Natural killer cell treated with Interleukin-12 subunit alpha and Interleukin-12 subunit beta and Interleukin-15 and Interleukin-18, amount 100 ng/mL, for 72 hours (primary cell): ENCODE results near the gene INPP5D. TPM values are rescaled to one million over a fixed set of nuclear protein-coding genes. Genes with fewer than 3 reads are reported as not detected.

ENCODE experiments used
- ATAC-seq, 2 donors: fragments of 150-1000 bp; cut with Tn5 transposase in 1 of 2; sonication (Bioruptor Pico), chemical (Tn5 transposase) in 1 of 2; 2 replicates each; pipeline ENCODE4 v1.10.0; 2021
- DNase-seq: peaks from one replicate; pipeline ENCODE4 v3.0.0; 2022; ENCODE audit warnings: low spot score
- H3K27ac Mint-ChIP-seq, 2 donors: 1 replicate in 1 of 2; 2 replicates in 1 of 2; pipeline ENCODE4 v1.8.0; 2022; ENCODE audit warnings: mixed read lengths in 2 of 2, mild to moderate bottlenecking in 1 of 2, moderate library complexity in 1 of 2
- H3K27me3 Mint-ChIP-seq, 2 donors: 1 replicate in 1 of 2; 2 replicates in 1 of 2; pipeline ENCODE4 v1.8.0; 2022; ENCODE audit warnings: mixed read lengths in 2 of 2
- H3K36me3 Mint-ChIP-seq: one replicate; pipeline ENCODE4 v1.8.0; 2022; ENCODE audit warnings: mixed read lengths
- H3K4me1 Mint-ChIP-seq, 2 donors: 1 replicate in 1 of 2; 2 replicates in 1 of 2; pipeline ENCODE4 v1.8.0; 2022; ENCODE audit warnings: low read depth in 2 of 2, mixed read lengths in 2 of 2, mild to moderate bottlenecking in 1 of 2
- H3K4me3 Mint-ChIP-seq: one replicate; pipeline ENCODE4 v1.8.0; 2022; ENCODE audit warnings: mixed read lengths
- H3K9me3 Mint-ChIP-seq: 2 replicates; pipeline ENCODE4 v1.8.0; 2022; ENCODE audit warnings: mixed read lengths
- total RNA-seq, 2 donors: library from RNA; stranded (reverse); gene quantifications; one replicate each; pipeline ENCODE4 v1.2.3, GENCODE V29; 2022

Gene INPP5D
- total RNA-seq, 2 donors from 2014 or later, result 136 to 155 TPM

GRCh38 chr2:233234996-233235395, 174.9 kb downstream of the INPP5D start:
- no peak for ATAC-seq
- Mint-ChIP-seq H3K36me3 (no peaks in the 10 kb centered on the region), H3K4me3 (peak overlapping the region; percentile 71), H3K27me3 (no peaks in the 10 kb centered on the region), H3K9me3 (peaks cover 3% of the 10 kb centered on the region), H3K4me1 (peaks cover 45 to 79% of the 10 kb centered on the region in 2 donors), H3K27ac (peak overlapping the region; percentile 17 to 82)
- DNase-seq, result no peak

- no peak overlapping the region for H3K4me3 Mint-ChIP-seq
- H3K4me1 Mint-ChIP-seq, result peaks cover 44 to 75% of the 10 kb centered on the region in 2 donors
- no peaks in the 10 kb centered on the region for H3K36me3 Mint-ChIP-seq
Measured at GRCh38 chr2:233235977-233236376, 175.8 kb downstream of the INPP5D start.

DNA sequence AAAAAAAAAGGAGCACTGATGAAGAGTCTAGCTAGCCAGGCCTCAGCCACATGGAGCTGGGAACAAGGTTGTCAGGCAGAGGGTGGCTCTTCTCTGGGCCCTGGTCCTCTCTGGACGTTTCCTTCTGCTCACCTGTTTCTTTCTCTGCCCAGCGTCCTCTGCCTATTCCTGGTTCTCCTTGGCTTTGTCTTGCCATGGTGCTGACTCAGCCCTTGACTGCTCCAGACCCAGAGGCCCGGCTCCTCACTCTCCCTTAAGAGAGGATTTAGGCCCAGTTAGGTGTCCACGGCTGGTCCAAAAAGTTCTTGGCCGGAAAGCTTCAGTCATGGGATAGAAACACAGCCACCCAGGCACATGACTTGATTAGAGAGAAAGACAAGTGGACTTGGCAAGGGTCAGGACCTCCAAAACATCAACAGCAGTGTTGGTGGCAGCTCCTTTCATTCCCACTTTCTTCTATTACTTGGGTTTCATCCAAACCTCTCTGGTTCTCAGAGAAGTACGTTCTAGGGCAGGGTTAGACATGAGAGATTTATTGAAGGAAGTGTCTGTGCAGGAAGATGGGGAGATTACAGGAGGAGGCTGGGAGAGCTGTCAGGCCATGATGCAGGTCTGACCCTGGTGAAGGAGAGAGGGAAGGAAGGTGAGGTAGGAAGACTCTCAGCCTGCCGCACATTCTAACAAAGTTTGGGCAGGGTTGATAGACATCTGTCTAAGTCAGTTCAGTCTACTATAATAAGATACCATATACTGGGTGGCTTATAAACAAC, 176.9 kb downstream of the INPP5D start:
- Mint-ChIP-seq H3K4me3 (peak overlapping the region; percentile 1), H3K9me3 (peaks cover 3% of the 10 kb centered on the region), H3K36me3 (no peaks in the 10 kb centered on the region), H3K27ac (peak overlapping the region in 1 of 2 donors; percentile 9), H3K27me3 (no peaks in the 10 kb centered on the region), H3K4me1 (peaks cover 50 to 75% of the 10 kb centered on the region in 2 donors)
- DNase-seq (no peak), ATAC-seq (no peak)

More at GRCh38 chr2:233235977-233236376, 175.8 kb downstream of the INPP5D start:
- Mint-ChIP-seq H3K9me3 (peaks cover 3% of the 10 kb centered on the region), H3K27me3 (no peaks in the 10 kb centered on the region), H3K27ac (no peak overlapping the region)
- DNase-seq (no peak), ATAC-seq (no peak)

GRCh38 chr2:233240897-233241296, 180.8 kb downstream of the INPP5D start:
- peak overlapping the region; percentile 40 for H3K4me3 Mint-ChIP-seq

GRCh38 chr2:233241803-233242202, 181.7 kb downstream of the INPP5D start:
- Mint-ChIP-seq H3K4me1 (peaks cover 38 to 46% of the 10 kb centered on the region in 2 donors), H3K27me3 (no peaks in the 10 kb centered on the region), H3K9me3 (peaks cover 3% of the 10 kb centered on the region), H3K27ac (peak overlapping the region; percentile 62 to 76), H3K36me3 (no peaks in the 10 kb centered on the region), H3K4me3 (no peak overlapping the region)
- ATAC-seq, result peak in 1 of 2 donors; percentile 24
- DNase-seq, result no peak

More at GRCh38 chr2:233240897-233241296, 180.8 kb downstream of the INPP5D start:
- ATAC-seq, result peak in 1 of 2 donors; percentile 55
- DNase-seq, result no peak
- no peaks in the 10 kb centered on the region for H3K36me3 Mint-ChIP-seq
- peaks cover 3% of the 10 kb centered on the region for H3K9me3 Mint-ChIP-seq
- no peaks in the 10 kb centered on the region for H3K27me3 Mint-ChIP-seq
- peak overlapping the region; percentile 62 to 76 for H3K27ac Mint-ChIP-seq
- H3K4me1 Mint-ChIP-seq, result peaks cover 38 to 48% of the 10 kb centered on the region in 2 donors

- Mint-ChIP-seq H3K4me3 (no peak overlapping the region), H3K27ac (peak overlapping the region in 1 of 2 donors; percentile 62), H3K9me3 (peaks cover 3% of the 10 kb centered on the region), H3K4me1 (peaks cover 33 to 46% of the 10 kb centered on the region in 2 donors), H3K27me3 (no peaks in the 10 kb centered on the region), H3K36me3 (no peaks in the 10 kb centered on the region)
- DNase-seq (no peak), ATAC-seq (no peak)
Measured at GRCh38 chr2:233242231-233242927, 182.2 kb downstream of the INPP5D start.

- no peak overlapping the region for H3K4me3 Mint-ChIP-seq
- no peak for ATAC-seq
- peaks cover 3% of the 10 kb centered on the region for H3K9me3 Mint-ChIP-seq
- no peaks in the 10 kb centered on the region for H3K36me3 Mint-ChIP-seq
- no peak for DNase-seq
- H3K27ac Mint-ChIP-seq, result no peak overlapping the region
- peaks cover 32 to 45% of the 10 kb centered on the region in 2 donors for H3K4me1 Mint-ChIP-seq
- no peaks in the 10 kb centered on the region for H3K27me3 Mint-ChIP-seq
Measured at GRCh38 chr2:233243348-233243747, 183.2 kb downstream of the INPP5D start.

DNA sequence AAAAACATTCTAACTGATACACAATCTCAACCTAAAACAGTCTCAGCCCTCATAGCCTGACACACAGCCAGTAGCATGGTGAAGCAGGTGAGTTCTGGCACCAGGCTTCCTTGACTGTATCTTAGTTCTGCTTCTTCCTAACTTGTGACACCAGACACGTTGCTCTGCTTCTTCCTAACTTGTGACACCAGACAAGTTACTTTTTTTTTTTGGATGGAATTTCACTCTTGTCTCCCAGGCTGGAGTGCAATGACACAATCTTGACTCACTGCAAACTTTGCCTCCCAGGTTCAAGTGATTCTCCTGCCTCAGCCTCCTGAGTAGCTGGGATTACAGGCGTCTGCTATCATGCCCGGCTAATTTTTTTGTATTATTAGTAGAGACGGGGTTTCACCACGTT, 184.7 kb downstream of the INPP5D start:
- no peak for DNase-seq
- no peak for ATAC-seq
- H3K27me3 Mint-ChIP-seq, result no peaks in the 10 kb centered on the region
- H3K36me3 Mint-ChIP-seq, result no peaks in the 10 kb centered on the region
- no peaks in the 10 kb centered on the region for H3K9me3 Mint-ChIP-seq
- H3K27ac Mint-ChIP-seq, result peak overlapping the region in 1 of 2 donors; percentile 45
- peaks cover 25 to 40% of the 10 kb centered on the region in 2 donors for H3K4me1 Mint-ChIP-seq
- H3K4me3 Mint-ChIP-seq, result no peak overlapping the region

DNA sequence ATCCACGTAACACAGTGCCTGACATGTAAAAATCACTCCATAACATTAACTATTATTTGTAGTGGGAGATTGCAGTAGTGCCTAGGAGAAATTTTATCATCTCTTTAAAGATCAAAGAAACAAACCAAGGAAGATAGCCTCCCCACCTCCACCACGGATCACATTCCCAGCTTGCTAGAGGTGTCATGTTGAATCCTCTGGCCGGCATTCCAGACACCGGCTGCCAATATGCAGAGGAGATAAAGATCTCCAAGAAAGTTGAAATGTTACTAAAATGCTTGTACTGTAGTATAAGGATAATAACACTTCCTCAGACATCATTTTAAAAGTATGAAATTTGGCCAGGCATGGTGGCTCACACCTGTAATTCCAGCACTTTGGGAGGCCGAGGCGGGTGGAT, 185.3 kb downstream of the INPP5D start:
- H3K9me3 Mint-ChIP-seq, result no peaks in the 10 kb centered on the region
- no peak overlapping the region for H3K27ac Mint-ChIP-seq
- H3K36me3 Mint-ChIP-seq, result no peaks in the 10 kb centered on the region
- DNase-seq, result no peak
- H3K4me1 Mint-ChIP-seq, result peaks cover 27 to 42% of the 10 kb centered on the region in 2 donors
- H3K4me3 Mint-ChIP-seq, result no peak overlapping the region
- ATAC-seq, result no peak
- H3K27me3 Mint-ChIP-seq, result no peaks in the 10 kb centered on the region

GRCh38 chr2:233247116-233247515, 187.0 kb downstream of the INPP5D start:
- H3K27ac Mint-ChIP-seq, result peak overlapping the region; percentile 55 to 83
- peak overlapping the region; percentile 6 for H3K4me3 Mint-ChIP-seq
- no peaks in the 10 kb centered on the region for H3K27me3 Mint-ChIP-seq
- peaks cover 23 to 36% of the 10 kb centered on the region in 2 donors for H3K4me1 Mint-ChIP-seq
- no peak for DNase-seq
- no peaks in the 10 kb centered on the region for H3K9me3 Mint-ChIP-seq
- no peak for ATAC-seq
- H3K36me3 Mint-ChIP-seq, result no peaks in the 10 kb centered on the region

DNA sequence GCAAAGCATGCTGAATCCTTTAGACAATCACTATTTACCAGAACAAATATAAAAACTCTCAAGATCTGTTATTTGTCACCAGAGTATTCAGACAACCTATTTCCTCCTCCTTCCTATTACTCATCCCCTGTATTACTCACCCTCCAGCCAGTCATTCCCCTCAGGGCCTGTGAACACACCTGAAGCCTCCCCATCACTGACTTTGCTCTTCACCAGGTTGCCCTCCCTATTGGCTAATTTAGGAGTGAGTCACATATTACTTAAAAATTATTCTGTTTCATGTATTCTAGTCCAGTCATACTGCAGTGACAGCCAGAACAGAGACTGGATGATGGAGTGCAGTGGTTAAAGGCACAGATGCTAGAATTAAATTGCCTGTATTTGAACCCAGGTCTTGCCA, 187.6 kb downstream of the INPP5D start:
- Mint-ChIP-seq H3K4me3 (peak overlapping the region; percentile 6), H3K9me3 (no peaks in the 10 kb centered on the region), H3K4me1 (peaks cover 25 to 36% of the 10 kb centered on the region in 2 donors)

GRCh38 chr2:233248999-233249398, 188.9 kb downstream of the INPP5D start:
- Mint-ChIP-seq H3K4me1 (peaks cover 35 to 46% of the 10 kb centered on the region in 2 donors), H3K36me3 (no peaks in the 10 kb centered on the region), H3K9me3 (no peaks in the 10 kb centered on the region), H3K27me3 (no peaks in the 10 kb centered on the region), H3K4me3 (peak overlapping the region; percentile 13), H3K27ac (peak overlapping the region; percentile 7 to 39)
- ATAC-seq (no peak), DNase-seq (no peak)

More for the DNA sequence above, 187.6 kb downstream of the INPP5D start:
- H3K27ac Mint-ChIP-seq, result peak overlapping the region; percentile 55 to 83
- no peaks in the 10 kb centered on the region for H3K27me3 Mint-ChIP-seq
- ATAC-seq (peak; percentile 52 to 80), DNase-seq (no peak)
- H3K36me3 Mint-ChIP-seq, result no peaks in the 10 kb centered on the region

DNA sequence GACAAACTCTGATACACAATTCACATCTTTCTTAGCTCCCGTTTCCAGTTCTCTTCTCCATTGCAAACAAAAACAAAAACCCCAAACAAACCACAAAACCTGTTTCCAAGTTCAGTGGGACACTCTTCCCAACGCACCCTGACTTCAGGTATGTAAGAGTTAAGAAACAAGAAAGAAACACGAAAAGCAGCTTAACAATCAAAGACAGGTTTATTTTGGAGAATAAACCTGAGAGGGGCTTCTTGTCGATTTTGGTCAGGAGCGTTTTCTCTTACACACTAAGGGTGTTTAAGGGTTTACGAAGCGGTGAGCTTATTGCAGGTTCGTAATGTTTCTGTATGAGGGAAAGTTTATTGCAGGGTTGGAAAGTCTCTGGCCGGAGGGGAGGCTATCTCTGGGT, 190.4 kb downstream of the INPP5D start:
- DNase-seq (no peak), ATAC-seq (no peak)
- no peaks in the 10 kb centered on the region for H3K9me3 Mint-ChIP-seq
- H3K4me1 Mint-ChIP-seq, result peaks cover 44 to 56% of the 10 kb centered on the region in 2 donors
- H3K27me3 Mint-ChIP-seq, result no peaks in the 10 kb centered on the region
- H3K36me3 Mint-ChIP-seq, result peaks cover 4% of the 10 kb centered on the region
- H3K4me3 Mint-ChIP-seq, result peak overlapping the region; percentile 94
- H3K27ac Mint-ChIP-seq, result peak overlapping the region; percentile 86 to 90

- peaks cover 46 to 60% of the 10 kb centered on the region in 2 donors for H3K4me1 Mint-ChIP-seq
- no peak for DNase-seq
- peaks cover 4% of the 10 kb centered on the region for H3K36me3 Mint-ChIP-seq
- ATAC-seq, result peak in 1 of 2 donors; percentile 3
- H3K9me3 Mint-ChIP-seq, result no peaks in the 10 kb centered on the region
- no peaks in the 10 kb centered on the region for H3K27me3 Mint-ChIP-seq
- H3K4me3 Mint-ChIP-seq, result peak overlapping the region; percentile 94
- H3K27ac Mint-ChIP-seq, result peak overlapping the region; percentile 86 to 90
Measured at GRCh38 chr2:233250985-233251305, 190.8 kb downstream of the INPP5D start.
